Measurements from ENCODE around the gene LILRB5. TPM values are rescaled to one million over a fixed set of nuclear protein-coding genes. Genes with fewer than 3 reads are reported as not detected.
"Not testable (repeated sequence)": the region's sequence is repeated elsewhere in the genome, so short reads cannot be mapped to it uniquely, and the experiment has no call there.

The LILRB5 gene
- 1.6 TPM for polyA plus RNA-seq (ENCODE audit: insufficient read length)
- long read RNA-seq, donor 1 = 0 reads
- long read RNA-seq, donor 2, partial matches to known transcripts = 0 of 1 reads
- long read RNA-seq, donor 2, other reads (novel, unspliced or antisense) = 0 of 1 reads
- long read RNA-seq, donor 3, partial matches to known transcripts = 0 of 1 reads
- long read RNA-seq, donor 3, other reads (novel, unspliced or antisense) = 0 of 1 reads
- long read RNA-seq, donor 4 = 0 reads
- long read RNA-seq, donor 5, partial matches to known transcripts = 0 of 1 reads
- long read RNA-seq, donor 5, other reads (novel, unspliced or antisense) = 0 of 1 reads
- long read RNA-seq, donor 6 = 0 reads
- long read RNA-seq, donor 7 = 0 reads
- long read RNA-seq, donor 8 = 0 reads

DNA sequence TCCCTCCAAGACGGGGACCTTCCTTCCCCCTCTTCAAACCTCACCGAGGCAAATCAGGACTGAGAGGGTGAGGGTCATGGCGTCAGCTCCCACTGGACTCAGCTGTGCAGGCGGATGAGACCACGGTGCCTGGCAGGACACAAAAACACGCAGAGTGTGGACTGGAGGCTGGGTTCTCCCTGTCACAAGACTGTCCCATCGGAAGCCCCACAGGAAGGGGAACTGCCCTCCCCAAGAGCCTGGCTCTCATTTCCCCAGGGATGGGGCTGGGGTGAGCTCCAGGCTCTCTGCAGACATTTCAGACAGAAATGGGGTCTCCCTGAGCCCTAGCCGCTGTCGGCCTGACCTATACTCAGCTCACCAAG, at the start of gene LILRB5:
LILRB5 (minus strand) TSS at position 158 of the 365 bp plus-strand sequence; CDS start at position 78, 80 bp downstream.
- DNase-seq = no peak

- no peak for DNase-seq
These were observed 48.1 kb upstream of the LILRB5 start for GRCh38 chr19:54305141-54305540.

DNA sequence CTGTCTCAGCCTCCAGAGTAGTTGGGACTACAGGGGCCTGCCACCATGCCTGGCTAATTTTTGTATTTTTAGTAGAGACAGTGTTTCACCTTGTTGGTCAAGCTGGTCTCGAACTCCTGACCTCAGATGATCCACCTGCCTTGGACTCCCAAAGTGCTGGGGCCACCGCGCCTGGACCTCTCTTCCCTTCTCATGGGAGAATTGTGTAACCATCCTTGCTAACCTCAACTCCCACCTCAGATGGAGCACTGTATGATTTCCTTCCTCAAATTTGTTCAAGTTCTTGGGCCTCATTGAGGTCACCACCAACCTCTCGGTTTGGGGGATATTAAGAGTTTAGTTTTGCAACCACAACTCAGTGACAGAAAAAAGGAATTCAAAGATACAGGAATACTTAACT, 45.2 kb upstream of the LILRB5 start:
- no peak for DNase-seq

DNA sequence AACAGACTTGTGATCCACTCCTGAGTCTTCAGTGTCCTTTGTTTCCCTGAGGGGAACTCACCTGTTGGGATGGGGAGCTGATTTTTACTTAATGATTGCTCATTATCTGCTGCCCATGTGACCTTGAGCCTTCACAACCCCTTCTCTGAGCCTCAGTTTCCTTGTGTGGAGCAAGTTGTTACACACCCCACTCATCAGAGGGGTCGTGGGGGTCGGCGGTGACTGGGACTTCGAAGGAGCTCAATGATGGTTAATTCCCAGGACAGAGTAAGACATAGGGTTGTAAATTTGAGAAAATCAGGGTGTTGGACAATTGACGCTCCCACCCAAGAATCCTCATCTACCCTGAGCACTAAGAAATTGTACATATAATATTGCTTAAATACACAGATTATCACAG, 42.4 kb upstream of the LILRB5 start:
- no peak for DNase-seq

DNA sequence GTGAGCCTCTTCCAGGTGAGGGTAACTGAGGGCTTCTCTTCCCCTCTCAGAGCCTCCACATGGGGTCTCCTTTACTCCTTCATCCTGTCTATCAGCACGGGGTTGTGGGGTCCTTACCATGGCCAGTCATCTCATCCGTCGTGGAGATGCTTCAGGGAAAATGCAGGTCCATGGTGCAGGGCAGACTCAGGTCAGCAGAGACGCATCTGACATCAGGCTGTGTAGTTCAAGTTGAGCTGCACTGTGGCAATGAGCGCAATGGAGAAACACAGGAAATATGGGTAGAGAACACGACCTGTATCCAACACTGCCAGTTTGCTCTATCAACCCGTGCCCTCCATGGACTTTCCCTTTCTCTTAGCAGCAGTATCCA, 42.0 kb upstream of the LILRB5 start:
- no peak for DNase-seq

DNA sequence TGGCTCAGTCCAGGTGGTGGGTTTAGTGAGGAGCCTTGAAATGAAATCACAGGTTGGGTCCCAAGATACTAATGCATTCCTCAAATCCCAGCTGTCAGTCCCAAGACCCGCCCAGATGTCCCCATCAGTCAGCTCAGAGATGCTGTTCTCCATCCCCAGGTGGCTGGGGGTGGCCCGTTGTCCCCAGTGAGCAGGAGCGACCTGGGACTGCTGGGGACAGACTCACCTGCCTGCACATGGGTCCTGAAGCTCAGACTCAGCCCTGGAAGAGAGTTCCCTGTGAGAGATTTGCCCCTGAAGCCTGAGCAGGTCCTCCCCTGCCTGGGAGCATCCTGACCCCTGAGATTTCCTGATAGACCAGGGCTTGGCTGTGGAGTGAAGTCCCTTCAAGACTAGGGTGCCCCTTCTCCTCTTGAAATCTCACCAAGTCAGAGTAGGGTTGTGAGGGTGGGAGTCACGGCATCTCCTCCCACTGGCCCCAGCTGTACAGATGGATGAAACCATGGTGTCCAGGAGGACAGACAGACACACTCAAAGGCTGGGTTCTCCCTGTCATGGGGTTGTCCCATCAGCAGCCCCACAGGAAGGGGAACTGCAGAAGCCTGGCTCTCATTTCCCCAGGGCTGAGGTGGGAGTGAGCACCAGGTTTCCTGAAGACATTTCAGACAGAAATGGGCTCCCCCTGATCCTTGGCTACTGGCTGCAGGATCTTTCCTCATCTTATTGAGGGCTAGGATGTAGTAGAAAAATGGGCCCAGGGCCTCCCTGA, 41.5 kb upstream of the LILRB5 start:
- DNase-seq = no peak

DNA sequence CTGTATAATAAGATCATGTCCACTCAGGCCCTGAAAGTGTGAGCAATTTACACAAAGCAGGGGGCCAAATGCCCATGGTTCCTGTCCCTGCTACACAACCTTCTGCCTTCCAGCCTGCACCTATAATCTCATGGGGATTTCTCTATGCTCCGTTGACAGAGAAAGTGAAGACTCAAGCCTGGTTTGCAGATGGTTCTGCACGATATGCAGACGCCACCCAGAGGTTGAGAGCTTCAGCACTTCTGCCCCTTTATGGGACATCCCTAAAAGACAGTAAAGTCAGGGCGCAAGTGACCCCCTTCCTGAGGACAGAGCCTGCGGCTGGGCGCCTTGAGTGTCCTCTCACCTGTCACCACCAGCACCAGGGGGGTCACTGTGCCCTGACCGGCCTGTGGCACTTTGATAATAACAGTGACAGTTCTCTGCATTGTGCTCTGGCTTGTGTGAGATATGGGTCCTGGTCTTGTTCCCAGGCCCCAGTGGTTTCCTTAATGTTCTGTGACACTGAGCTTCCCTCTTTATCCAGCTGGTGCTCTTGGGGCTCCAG, 40.8 kb upstream of the LILRB5 start:
- no peak for DNase-seq

DNA sequence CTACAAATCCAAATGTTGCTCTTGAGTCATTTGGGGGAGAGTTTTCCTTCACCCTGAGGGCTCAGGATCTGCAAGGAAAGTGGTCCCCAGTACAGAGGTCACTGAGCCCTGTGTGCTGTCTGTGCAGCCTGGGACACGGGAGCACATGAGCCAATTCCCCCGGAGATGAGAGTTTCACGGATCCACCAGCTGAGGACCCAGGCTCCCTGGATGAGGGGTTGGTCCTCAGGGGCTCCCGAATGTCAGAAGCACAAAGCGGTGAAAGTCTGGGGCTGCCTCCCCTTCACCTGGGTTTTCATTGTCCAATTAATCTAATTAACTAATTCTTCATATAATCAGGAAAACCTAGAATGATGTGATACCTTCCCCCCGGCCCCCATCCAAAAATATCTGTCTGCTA, 37.5 kb upstream of the LILRB5 start:
- no peak for DNase-seq

GRCh38 chr19:54289160-54289559, 32.1 kb upstream of the LILRB5 start:
- not testable (repeated sequence) for DNase-seq

DNA sequence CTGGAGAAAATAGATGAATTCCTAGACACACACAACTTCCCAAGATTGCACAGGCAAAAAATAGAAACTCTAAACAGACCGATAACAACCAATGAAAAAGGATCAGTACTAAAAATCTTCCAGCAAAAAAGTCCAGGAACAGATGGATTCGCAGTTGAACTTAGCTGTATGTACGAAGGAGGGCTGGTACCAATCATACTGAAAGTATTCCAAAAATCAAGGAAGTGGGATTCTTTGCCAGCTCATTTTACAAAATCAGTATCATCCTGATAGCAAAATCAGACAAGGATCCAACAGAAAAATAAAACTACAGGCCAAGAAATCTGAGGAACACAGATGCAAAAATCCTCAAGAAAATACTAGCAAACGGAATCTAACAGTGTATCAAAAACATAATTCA, 30.4 kb upstream of the LILRB5 start:
- no peak for DNase-seq

DNA sequence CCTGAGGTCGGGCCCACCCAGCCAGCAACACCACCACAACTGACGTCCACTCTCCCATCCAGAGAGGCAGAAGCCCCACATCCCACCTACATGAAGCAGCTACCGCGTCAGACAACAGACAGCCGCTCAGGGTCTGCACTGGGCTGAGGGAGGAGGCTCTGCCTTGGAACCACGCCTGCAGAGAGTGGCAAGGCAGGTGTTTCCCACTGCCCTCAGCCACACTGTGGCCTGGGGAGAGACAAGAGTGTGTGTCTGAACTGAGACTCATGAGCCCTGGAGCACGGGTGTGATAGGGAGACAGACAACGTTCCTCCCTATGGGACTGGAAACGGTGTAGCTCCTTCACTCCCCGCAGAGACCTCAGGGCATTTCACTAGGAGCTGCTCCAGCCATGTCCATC, 29.2 kb upstream of the LILRB5 start:
- not testable (repeated sequence) for DNase-seq

- DNase-seq = not testable (repeated sequence)
These were observed 28.5 kb upstream of the LILRB5 start for GRCh38 chr19:54285427-54286056.

DNA sequence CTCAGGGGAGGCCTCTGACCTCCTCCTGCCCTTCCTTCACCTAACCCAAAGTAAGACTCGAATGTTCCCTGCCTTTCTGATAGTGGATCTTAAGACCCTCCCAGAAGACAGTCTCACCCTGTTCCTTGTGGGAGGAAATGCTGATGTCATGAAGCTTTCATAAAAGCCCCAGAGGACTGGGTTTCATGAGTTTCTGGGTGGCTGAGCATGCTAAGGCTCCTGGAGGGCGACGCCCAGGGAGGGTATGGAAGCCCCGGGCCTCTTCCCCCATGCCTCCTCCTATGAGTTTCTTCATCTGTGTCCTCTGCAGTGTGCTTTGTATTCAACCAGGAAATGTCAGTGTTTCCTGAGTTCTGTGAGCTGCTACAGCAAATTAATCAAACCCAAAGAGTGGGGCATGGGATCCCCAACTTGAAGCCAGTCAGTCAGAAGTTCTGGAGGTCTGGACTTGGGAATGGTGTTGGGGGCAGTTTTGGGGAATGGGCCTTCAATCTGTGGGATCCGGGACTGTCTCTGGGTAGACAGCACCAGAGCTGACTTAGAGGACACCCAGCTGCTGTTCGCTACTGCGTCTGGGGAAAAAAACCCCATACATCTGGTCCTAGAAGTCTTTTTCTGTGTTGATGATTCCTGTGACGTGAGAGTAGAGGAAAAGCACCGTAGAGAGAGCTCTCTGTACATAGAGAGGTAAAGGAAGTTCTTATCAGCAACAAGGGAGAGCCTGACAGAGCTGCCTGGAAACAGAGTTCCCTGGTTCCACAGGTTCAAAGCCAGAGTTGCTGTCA, 25.8 kb upstream of the LILRB5 start:
- DNase-seq = no peak

- not testable (repeated sequence) for DNase-seq
These were observed 24.6 kb upstream of the LILRB5 start for GRCh38 chr19:54281729-54282075.

DNA sequence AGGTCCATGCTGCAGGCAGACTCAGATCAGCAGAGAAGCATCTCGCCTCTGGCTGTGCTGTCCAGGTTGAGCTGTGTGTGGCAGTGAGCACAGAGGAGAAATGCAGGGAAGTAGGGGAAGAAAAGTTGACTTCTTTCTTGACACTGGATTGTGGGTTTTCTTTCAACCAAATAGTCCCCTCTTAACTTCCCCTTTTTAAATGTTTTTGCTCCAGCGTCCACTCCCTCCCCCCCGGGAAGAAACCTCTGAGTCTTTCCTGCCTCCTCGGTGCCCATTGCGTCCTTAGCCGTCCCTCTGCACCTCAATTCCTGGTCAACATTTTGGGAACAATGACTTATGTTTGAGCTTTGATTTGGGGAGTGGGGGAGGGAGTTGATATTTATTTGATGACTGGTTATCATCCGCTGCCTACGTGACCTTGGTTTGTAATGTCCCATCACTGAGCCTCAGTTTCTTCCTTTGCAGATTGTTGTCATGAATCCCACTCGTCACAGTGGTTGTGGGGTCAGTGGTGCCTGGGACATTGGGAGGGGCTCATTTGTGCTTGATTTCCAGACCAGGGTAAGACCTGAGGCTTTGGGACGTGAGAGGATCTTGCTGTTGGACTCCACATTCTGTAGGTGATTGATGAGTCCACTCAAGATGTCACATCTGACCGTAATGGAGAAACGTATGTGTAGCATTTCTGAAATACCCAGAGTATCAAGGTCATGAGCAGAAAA, 24.1 kb upstream of the LILRB5 start, which contains the start of gene LILRB2:
LILRB2 (minus strand) TSS at position 104 of the 722 bp plus-strand sequence. CDS start 614 bp downstream, outside the sequence.
- DNase-seq = no peak

- DNase-seq = not testable (repeated sequence)
These were observed 23.4 kb upstream of the LILRB5 start for GRCh38 chr19:54280441-54280840.

DNA sequence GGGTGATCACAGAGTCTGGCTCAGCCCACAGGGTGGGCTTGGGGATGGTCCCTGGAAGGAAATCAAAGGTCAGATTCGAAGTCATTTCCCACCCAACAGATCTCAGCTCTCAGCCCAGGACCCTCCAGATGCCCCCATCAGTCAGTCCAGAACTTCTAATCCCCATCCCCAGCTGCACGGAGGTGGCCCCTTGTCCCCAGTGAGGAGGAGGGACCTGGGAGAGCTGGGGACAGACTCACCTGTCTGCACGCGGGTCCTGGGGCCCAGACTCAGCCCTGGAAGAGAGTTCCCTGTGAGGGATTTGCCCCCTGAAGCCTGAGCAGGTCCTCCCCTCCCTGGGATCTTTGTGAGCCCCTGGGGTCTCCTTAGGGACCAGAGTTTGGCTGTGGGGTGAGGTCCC, 23.0 kb upstream of the LILRB5 start:
- DNase-seq = not testable (repeated sequence)

GRCh38 chr19:54279406-54279962, 22.4 kb upstream of the LILRB5 start:
- no peak for DNase-seq

DNA sequence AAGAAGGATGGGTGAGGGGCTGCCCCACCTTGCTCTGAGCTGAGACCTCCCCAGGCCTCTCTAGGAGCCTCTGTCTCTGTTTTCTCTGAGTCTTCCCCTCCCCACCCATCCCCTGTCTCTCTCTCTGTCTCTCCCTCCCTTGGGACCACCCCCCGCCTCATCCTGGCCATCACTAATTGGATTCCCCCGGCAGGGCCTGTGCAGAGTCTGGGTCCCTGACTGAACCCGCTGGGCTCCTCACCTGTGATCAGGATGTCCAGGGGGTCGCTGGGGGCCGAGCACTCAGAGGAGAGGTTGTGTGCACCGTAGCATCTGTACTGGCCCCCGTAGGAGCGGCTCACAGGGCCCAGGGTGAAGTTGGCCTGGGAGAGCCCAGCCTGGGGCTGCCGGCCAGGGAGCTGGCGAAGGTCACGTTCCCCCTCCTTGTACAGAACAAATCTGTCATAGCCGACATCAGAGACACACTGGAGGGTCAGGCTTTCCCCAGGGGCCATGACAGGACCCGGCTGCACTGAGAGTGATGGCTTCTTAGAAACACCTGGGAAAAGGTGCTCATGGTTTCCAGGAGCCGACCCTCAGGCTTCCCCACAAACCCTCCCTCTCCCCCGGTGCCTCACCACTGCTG, 21.6 kb upstream of the LILRB5 start:
- not testable (repeated sequence) for DNase-seq

- DNase-seq = not testable (repeated sequence)
These were observed 21.0 kb upstream of the LILRB5 start for GRCh38 chr19:54278056-54278455.
